CD14-positive monocyte (primary cell): ENCODE measurements around the gene NUP93. TPM values are rescaled to one million over a fixed set of nuclear protein-coding genes. Genes with fewer than 3 reads are reported as not detected.

Experiments
- DNase-seq, 3 donors: peaks; one replicate each; pipeline ENCODE4 v3.0.0-alpha.2; 2011 to 2022
- H2AFZ ChIP-seq: 2 replicates; pipeline ENCODE4 v1.6.0; 2012; ENCODE audit warnings: mild to moderate bottlenecking, low read depth, low read length, inconsistent platforms; ENCODE audit not compliant: insufficient read depth, poor library complexity, severe bottlenecking
- H3K27ac ChIP-seq, 2 donors: 1 replicate in 1 of 2; 2 replicates in 1 of 2; pipeline ENCODE4 v1.5.1; 2012 to 2013; ENCODE audit warnings: low read length in 2 of 2, control low read depth in 1 of 2, inconsistent platforms in 1 of 2, low read depth in 1 of 2, mild to moderate bottlenecking in 1 of 2
- H3K27me3 ChIP-seq, 2 donors: one replicate each; pipeline versions ENCODE4 v1.6.0 to v1.6.1; 2011 to 2013; ENCODE audit warnings: low read length in 2 of 2; ENCODE audit not compliant: control insufficient read depth in 2 of 2, insufficient read depth in 2 of 2
- H3K36me3 ChIP-seq, 2 donors: replicated peaks in 1 of 2; 1 replicate in 1 of 2; 2 replicates in 1 of 2; pipeline versions ENCODE4 v1.5.1 to v1.6.1; 2012 to 2013; ENCODE audit warnings: low read length in 2 of 2, control low read depth in 1 of 2, inconsistent platforms in 1 of 2, mild to moderate bottlenecking in 1 of 2; ENCODE audit not compliant: insufficient read depth in 2 of 2, control insufficient read depth in 1 of 2
- H3K4me1 ChIP-seq, 2 donors: 1 replicate in 1 of 2; 2 replicates in 1 of 2; pipeline versions ENCODE4 v1.5.1 to v1.6.1; 2012 to 2013; ENCODE audit warnings: low read length in 2 of 2, control low read depth in 1 of 2, inconsistent platforms in 1 of 2, mild to moderate bottlenecking in 1 of 2, moderate library complexity in 1 of 2; ENCODE audit not compliant: insufficient read depth in 2 of 2, control insufficient read depth in 1 of 2
- H3K4me2 ChIP-seq: replicated peaks from 2 replicates; pipeline ENCODE3; 2012; ENCODE audit warnings: low read length, moderate library complexity, mild to moderate bottlenecking; ENCODE audit not compliant: poor library complexity, severe bottlenecking; ENCODE audit errors: extremely low read depth
- H3K4me3 ChIP-seq, 3 experiments: fragments of 200-600 bp in 1 of 3; sonication (generic) in 1 of 3; replicated peaks in 1 of 3; 1 replicate in 2 of 3; 2 replicates in 1 of 3; pipeline ENCODE4 v1.5.1; 2011 to 2013; ENCODE audit warnings: low read length in 3 of 3, mild to moderate bottlenecking in 3 of 3, control low read depth in 2 of 3, low read depth in 2 of 3, inconsistent platforms in 1 of 3, moderate library complexity in 1 of 3
- H3K79me2 ChIP-seq: 2 replicates; pipeline ENCODE4 v1.6.0; 2012; ENCODE audit warnings: mild to moderate bottlenecking, control low read depth, inconsistent platforms, low read length, moderate library complexity; ENCODE audit not compliant: insufficient read depth
- H3K9ac ChIP-seq: 2 replicates; pipeline ENCODE4 v1.6.0; 2017; ENCODE audit warnings: low read length, mild to moderate bottlenecking; ENCODE audit not compliant: insufficient read depth, poor library complexity, severe bottlenecking
- H3K9me3 ChIP-seq, 2 donors: replicated peaks in 1 of 2; 1 replicate in 1 of 2; 2 replicates in 1 of 2; pipeline versions ENCODE4 v1.5.1 to v1.6.1; 2012 to 2013; ENCODE audit warnings: low read length in 2 of 2, control low read depth in 1 of 2; ENCODE audit not compliant: control insufficient read depth in 1 of 2, insufficient read depth in 1 of 2
- H4K20me1 ChIP-seq: 2 replicates; pipeline ENCODE4 v1.6.0; 2012; ENCODE audit warnings: mild to moderate bottlenecking, low read length, control low read depth, moderate library complexity; ENCODE audit not compliant: insufficient read depth
- H3K27ac Mint-ChIP-seq, 7 donors: one replicate each; pipeline ENCODE4 v1.8.0; 2020; ENCODE audit warnings: mild to moderate bottlenecking in 7 of 7, mixed read lengths in 7 of 7, moderate library complexity in 6 of 7, inconsistent platforms in 2 of 7
- H3K27me3 Mint-ChIP-seq, 3 donors: one replicate each; pipeline ENCODE4 v1.8.0; 2021 to 2022; ENCODE audit warnings: low read depth in 3 of 3, mild to moderate bottlenecking in 3 of 3, mixed read lengths in 3 of 3, moderate library complexity in 3 of 3, inconsistent platforms in 1 of 3
- H3K36me3 Mint-ChIP-seq, 2 donors: one replicate each; pipeline ENCODE4 v1.8.0; 2020; ENCODE audit warnings: mixed read lengths in 2 of 2, inconsistent platforms in 1 of 2, mild to moderate bottlenecking in 1 of 2
- H3K4me1 Mint-ChIP-seq: one replicate; pipeline ENCODE4 v1.8.0; 2020; ENCODE audit warnings: mild to moderate bottlenecking, mixed read lengths
- H3K4me3 Mint-ChIP-seq, 2 donors: one replicate each; pipeline ENCODE4 v1.8.0; 2020; ENCODE audit warnings: mild to moderate bottlenecking in 2 of 2, mixed read lengths in 2 of 2, moderate library complexity in 1 of 2
- H3K9me3 Mint-ChIP-seq, 7 donors: one replicate each; pipeline ENCODE4 v1.8.0; 2020 to 2022; ENCODE audit warnings: mixed read lengths in 7 of 7, mild to moderate bottlenecking in 6 of 7, moderate library complexity in 6 of 7, inconsistent platforms in 2 of 7
- CTCF ChIP-seq: fragments of 200-600 bp; IDR thresholded peaks from one replicate; pipeline ENCODE4 v1.8.0; 2022; ENCODE audit warnings: antibody characterized with exemption, mild to moderate bottlenecking
- WGBS: methylation state at CpG from one replicate; pipeline ENCODE4 v1.1.5; 2013; ENCODE audit warnings: missing lambda C conversion rate; ENCODE audit not compliant: insufficient coverage; 5-methylcytosine and 5-hydroxymethylcytosine counted together
- intact Hi-C, 2 donors: fragments of 100-400 bp; cut with micrococcal nuclease; formaldehyde crosslinking; loops; one replicate each; pipeline versions ENCODE4 v1.15.0 to v1.15.1; 2023
- polyA plus RNA-seq, 3 donors: library from polyadenylated mRNA; depleted of rRNA in 1 of 3; unstranded in 2 of 3; stranded (reverse) in 1 of 3; fragments of 300-500 nt in 2 of 3; fragments of >200 nt in 1 of 3; fragmentation: Illumina TruSeq in 2 of 3; gene quantifications; 1 replicate in 2 of 3; 2 replicates in 1 of 3; pipeline ENCODE4 v1.2.3, GENCODE V29; 2012 to 2021

The NUP93 gene
- polyA plus RNA-seq, 3 donors, result 46.6 to 77.7 (median 59.4) TPM

GRCh38 chr16:56743840-56744239, 13.9 kb downstream of the NUP93 start:
- H3K9ac ChIP-seq, result no peak overlapping the region
- no peak for DNase-seq
- no peak overlapping the region for H3K4me3 ChIP-seq
- no peak overlapping the region for H3K27ac ChIP-seq
- no peak overlapping the region for H3K4me2 ChIP-seq
- H3K4me1 ChIP-seq, result peaks cover 0 to 8% of the 10 kb centered on the region in 2 donors
- peak overlapping the region in 1 of 2 donors; percentile 45 for H3K4me3 Mint-ChIP-seq
- H3K27me3 Mint-ChIP-seq, result no peaks in the 10 kb centered on the region
- peaks cover 18% of the 10 kb centered on the region for H3K4me1 Mint-ChIP-seq
- H3K36me3 ChIP-seq, result peaks cover 5 to 10% of the 10 kb centered on the region in 2 donors
- peaks cover 8 to 13% of the 10 kb centered on the region in 2 donors for H3K36me3 Mint-ChIP-seq
- H3K9me3 ChIP-seq, result no peaks in the 10 kb centered on the region
- H3K27me3 ChIP-seq, result no peaks in the 10 kb centered on the region
- peaks cover 60% of the 10 kb centered on the region for H3K79me2 ChIP-seq
- intact Hi-C loops, result no loop called here
- peaks cover 64% of the 10 kb centered on the region for H4K20me1 ChIP-seq
- H3K27ac Mint-ChIP-seq, result peak overlapping the region in 1 of 7 donors; percentile 40
- H2AFZ ChIP-seq, result no peak overlapping the region
- TF ChIP-seq CTCF, result no peak
- H3K9me3 Mint-ChIP-seq, result no peaks in the 10 kb centered on the region
- WGBS, result 95% methylated on average over 4 of the region's 4 CpGs

GRCh38 chr16:56744996-56745640, 15.2 kb downstream of the NUP93 start:
- TF ChIP-seq CTCF, result no peak
- no peak for DNase-seq
- Mint-ChIP-seq H3K36me3 (peaks cover 15 to 19% of the 10 kb centered on the region in 2 donors), H3K9me3 (no peaks in the 10 kb centered on the region), H3K4me3 (no peak overlapping the region), H3K27ac (peak overlapping the region in 2 of 7 donors; percentile 1 to 4), H3K27me3 (no peaks in the 10 kb centered on the region), H3K4me1 (peaks cover 22% of the 10 kb centered on the region)
- no peaks in the 10 kb centered on the region for H3K27me3 ChIP-seq
- H3K79me2 ChIP-seq, result peaks cover 60% of the 10 kb centered on the region
- H4K20me1 ChIP-seq, result peaks cover 67% of the 10 kb centered on the region
- no peak overlapping the region for H3K4me2 ChIP-seq
- intact Hi-C loops, result no loop called here
- H3K36me3 ChIP-seq, result peaks cover 11 to 22% of the 10 kb centered on the region in 2 donors
- 100% methylated on average over 5 of the region's 5 CpGs for WGBS
- no peak overlapping the region for H3K9ac ChIP-seq
- peaks cover 0 to 12% of the 10 kb centered on the region in 2 donors for H3K4me1 ChIP-seq
- H2AFZ ChIP-seq, result no peak overlapping the region
- no peak overlapping the region for H3K27ac ChIP-seq
- no peaks in the 10 kb centered on the region for H3K9me3 ChIP-seq
- H3K4me3 ChIP-seq, result no peak overlapping the region
